Amniotic stem cell (primary cell): ENCODE measurements around the gene CCDC38.
"Not testable (repeated sequence)": the region's sequence is repeated elsewhere in the genome, so short reads cannot be mapped to it uniquely, and the experiment has no call there.

ENCODE experiments used
- DNase-seq: peaks from one replicate; lab custom pipeline; 2025; lab: John Stamatoyannopoulos, UW

The CCDC38 gene

GRCh38 chr12:95942524-95943329 lies at the start of gene CCDC38:
Gene CCDC38, minus strand, starts transcription at chr12:95942614. Its CDS starts 6,105 bp downstream, at chr12:95936509.
- DNase-seq, result peak; percentile 44

- no peak for DNase-seq
Measured at GRCh38 chr12:95990136-95990535, 47.7 kb upstream of the CCDC38 start.

- no peak for DNase-seq
Measured at GRCh38 chr12:95989504-95990123, 47.2 kb upstream of the CCDC38 start.

- no peak for DNase-seq
Measured at GRCh38 chr12:95988506-95989275, 46.3 kb upstream of the CCDC38 start.

GRCh38 chr12:95986635-95987570 lies 44.5 kb upstream of the CCDC38 start:
- no peak for DNase-seq

GRCh38 chr12:95984682-95985081 lies 42.3 kb upstream of the CCDC38 start:
- no peak for DNase-seq

- DNase-seq, result no peak
Measured at GRCh38 chr12:95982602-95983001, 40.2 kb upstream of the CCDC38 start.

GRCh38 chr12:95980437-95980836 lies 38.0 kb upstream of the CCDC38 start:
- no peak for DNase-seq

- DNase-seq, result no peak
Measured at GRCh38 chr12:95978774-95979173, 36.4 kb upstream of the CCDC38 start.

GRCh38 chr12:95978351-95978750 lies 35.9 kb upstream of the CCDC38 start:
- no peak for DNase-seq

GRCh38 chr12:95977764-95978305 lies 35.4 kb upstream of the CCDC38 start:
- no peak for DNase-seq

- DNase-seq, result no peak
Measured at GRCh38 chr12:95976416-95976832, 34.0 kb upstream of the CCDC38 start.

GRCh38 chr12:95975491-95975890 lies 33.1 kb upstream of the CCDC38 start:
- no peak for DNase-seq

GRCh38 chr12:95974358-95974757 lies 31.9 kb upstream of the CCDC38 start:
- DNase-seq, result no peak

- no peak for DNase-seq
Measured at GRCh38 chr12:95972832-95973456, 30.5 kb upstream of the CCDC38 start.

- DNase-seq, result no peak
Measured at GRCh38 chr12:95970905-95971304, 28.5 kb upstream of the CCDC38 start.

- not testable (repeated sequence) for DNase-seq
Measured at GRCh38 chr12:95969116-95969515, 26.7 kb upstream of the CCDC38 start.

- DNase-seq, result no peak
Measured at GRCh38 chr12:95967301-95967700, 24.9 kb upstream of the CCDC38 start.

- no peak for DNase-seq
Measured at GRCh38 chr12:95966287-95966870, 24.0 kb upstream of the CCDC38 start.

- DNase-seq, result no peak
Measured at GRCh38 chr12:95963096-95963495, 20.7 kb upstream of the CCDC38 start.
